DND-41 (cell line): ENCODE data around the gene CBX5.

Source experiments
- ATAC-seq: fragments of 200-7000 bp; cut with Tn5 transposase; 3 replicates; pipeline ENCODE4 v1.9.1; 2021; ENCODE audit warnings: low read depth; ENCODE audit not compliant: insufficient read depth
- DNase-seq: peaks from one replicate; pipeline ENCODE4 v3.0.0-alpha.2; 2020
- H2AFZ ChIP-seq: 2 replicates; pipeline ENCODE4 v1.6.0; 2012; ENCODE audit warnings: low read depth, low read length
- H3K27ac ChIP-seq: 2 replicates; pipeline ENCODE4 v1.5.1; 2012; ENCODE audit warnings: low read length, inconsistent platforms
- H3K27me3 ChIP-seq: fragments of 200-600 bp; sonication (generic); 2 replicates; pipeline ENCODE4 v1.6.0; 2012; ENCODE audit warnings: low read length, mild to moderate bottlenecking, inconsistent platforms; ENCODE audit not compliant: insufficient read depth, poor library complexity
- H3K36me3 ChIP-seq: 2 replicates; pipeline ENCODE4 v1.5.1; 2012; ENCODE audit warnings: low read length, inconsistent platforms; ENCODE audit not compliant: insufficient read depth
- H3K4me1 ChIP-seq: 2 replicates; pipeline ENCODE4 v1.5.1; 2012; ENCODE audit warnings: mild to moderate bottlenecking, low read length; ENCODE audit not compliant: insufficient read depth
- H3K4me2 ChIP-seq: 2 replicates; pipeline ENCODE4 v1.6.0; 2012; ENCODE audit warnings: mild to moderate bottlenecking, moderate library complexity, low read length, inconsistent platforms; ENCODE audit not compliant: insufficient read depth
- H3K4me3 ChIP-seq, 2 experiments: fragments of 200-600 bp in 1 of 2; shearing (Covaris generic) in 1 of 2; 2 replicates each; pipeline ENCODE4 v1.5.1; 2012 to 2016; ENCODE audit warnings: inconsistent platforms in 2 of 2, low read length in 2 of 2, mild to moderate bottlenecking in 2 of 2, low read depth in 1 of 2, moderate library complexity in 1 of 2
- H3K79me2 ChIP-seq: 2 replicates; pipeline ENCODE4 v1.6.0; 2012; ENCODE audit warnings: low read length, inconsistent platforms; ENCODE audit not compliant: insufficient read depth
- H3K9ac ChIP-seq: 2 replicates; pipeline ENCODE4 v1.6.0; 2012; ENCODE audit warnings: low read depth, mild to moderate bottlenecking, inconsistent platforms, low read length, moderate library complexity
- H3K9me3 ChIP-seq: 2 replicates; pipeline ENCODE4 v1.5.1; 2012; ENCODE audit warnings: low read length, moderate library complexity, mild to moderate bottlenecking, inconsistent platforms; ENCODE audit not compliant: insufficient read depth, severe bottlenecking
- H4K20me1 ChIP-seq: 2 replicates; pipeline ENCODE4 v1.6.0; 2012; ENCODE audit warnings: low read length; ENCODE audit not compliant: insufficient read depth
- CTCF ChIP-seq: IDR thresholded peaks from 2 replicates; pipeline ENCODE4 v1.5.1; 2012; ENCODE audit warnings: borderline replicate concordance, low read length, moderate library complexity, mild to moderate bottlenecking; ENCODE audit not compliant: poor library complexity, severe bottlenecking; ENCODE audit errors: extremely low read depth
- EZH2 ChIP-seq: IDR thresholded peaks from 3 replicates; pipeline ENCODE4 v1.6.1; 2012; ENCODE audit warnings: borderline replicate concordance, low read depth, mild to moderate bottlenecking, moderate library complexity, low read length, inconsistent platforms; ENCODE audit not compliant: severe bottlenecking

CBX5 gene

GRCh38 chr12:54182086-54182485 lies 97.8 kb downstream of the CBX5 start:
- Histone ChIP-seq H3K4me2 (no peak overlapping the region), H3K27me3 (no peaks in the 10 kb centered on the region)

More at GRCh38 chr12:54182086-54182485, 97.8 kb downstream of the CBX5 start:
- no peak for TF ChIP-seq CTCF
- no peak for TF ChIP-seq EZH2
- Histone ChIP-seq H3K79me2 (no peaks in the 10 kb centered on the region), H3K27ac (no peak overlapping the region), H3K4me1 (no peaks in the 10 kb centered on the region), H4K20me1 (0 out of 2 replicates have a peak, but pooled peaks cover 4% of the 10 kb centered on the region), H3K9me3 (no peaks in the 10 kb centered on the region), H2AFZ (no peak overlapping the region), H3K4me3 (no peak overlapping the region), H3K9ac (no peak overlapping the region), H3K36me3 (peaks cover 21% of the 10 kb centered on the region)
- no peak for DNase-seq
- no peak for ATAC-seq
